ENCODE measurements around the gene ADAM12. TPM values are rescaled to one million over a fixed set of nuclear protein-coding genes. Genes with fewer than 3 reads are reported as not detected.

ADAM12 gene
- total RNA-seq, 1 donor from 2014 or later, result 100 TPM

DNA sequence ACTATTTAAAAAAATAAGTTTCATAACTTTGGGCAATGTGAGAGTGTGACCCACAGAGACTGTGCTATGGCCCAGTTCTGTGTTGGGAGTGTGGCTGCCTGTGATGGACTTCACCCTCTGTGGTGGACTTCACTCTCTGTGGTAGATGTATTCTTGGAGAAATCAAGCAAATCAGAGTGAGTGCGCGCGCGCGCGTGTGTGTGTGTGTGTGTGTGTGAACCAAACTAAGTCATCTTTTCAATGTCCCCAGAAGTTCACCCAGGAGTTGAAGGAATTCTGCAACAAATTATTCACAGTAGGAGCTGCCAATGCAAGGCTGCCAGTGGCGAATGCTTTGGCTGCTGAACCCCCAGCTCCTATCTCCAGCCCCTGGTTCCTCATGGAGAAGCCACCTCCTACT lies 184.5 kb downstream of the ADAM12 start:
- no peak for FAIRE-seq
- H3K4me1 ChIP-seq (ENCODE audit: insufficient read depth, low read length), result peaks cover 37% of the 10 kb centered on the region
- no peak overlapping the region for H3K4me2 ChIP-seq (ENCODE audit: low read length)
- peaks cover 62% of the 10 kb centered on the region for H3K79me2 ChIP-seq (ENCODE audit: insufficient read depth, low read length)
- H3K9me3 ChIP-seq (ENCODE audit: insufficient read depth, low read depth, low read length), result no peaks in the 10 kb centered on the region
- Mint-ChIP-seq H3K27me3 (ENCODE audit: low read depth, unreplicated experiment) (no peaks in the 10 kb centered on the region), H3K4me3 (ENCODE audit: unreplicated experiment) (no peak overlapping the region), H3K9me3 (ENCODE audit: unreplicated experiment) (no peaks in the 10 kb centered on the region), H3K36me3 (ENCODE audit: low read depth, unreplicated experiment) (peaks cover 13% of the 10 kb centered on the region), H3K27ac (ENCODE audit: unreplicated experiment) (no peak overlapping the region), H3K4me1 (ENCODE audit: low read depth, unreplicated experiment) (peaks cover 20% of the 10 kb centered on the region)
- peak overlapping the region; percentile 34 for H3K27ac ChIP-seq (ENCODE audit: low read depth, low read length)
- H3K9ac ChIP-seq (ENCODE audit: low read length), result no peak overlapping the region
- TF ChIP-seq, protein P1, sequence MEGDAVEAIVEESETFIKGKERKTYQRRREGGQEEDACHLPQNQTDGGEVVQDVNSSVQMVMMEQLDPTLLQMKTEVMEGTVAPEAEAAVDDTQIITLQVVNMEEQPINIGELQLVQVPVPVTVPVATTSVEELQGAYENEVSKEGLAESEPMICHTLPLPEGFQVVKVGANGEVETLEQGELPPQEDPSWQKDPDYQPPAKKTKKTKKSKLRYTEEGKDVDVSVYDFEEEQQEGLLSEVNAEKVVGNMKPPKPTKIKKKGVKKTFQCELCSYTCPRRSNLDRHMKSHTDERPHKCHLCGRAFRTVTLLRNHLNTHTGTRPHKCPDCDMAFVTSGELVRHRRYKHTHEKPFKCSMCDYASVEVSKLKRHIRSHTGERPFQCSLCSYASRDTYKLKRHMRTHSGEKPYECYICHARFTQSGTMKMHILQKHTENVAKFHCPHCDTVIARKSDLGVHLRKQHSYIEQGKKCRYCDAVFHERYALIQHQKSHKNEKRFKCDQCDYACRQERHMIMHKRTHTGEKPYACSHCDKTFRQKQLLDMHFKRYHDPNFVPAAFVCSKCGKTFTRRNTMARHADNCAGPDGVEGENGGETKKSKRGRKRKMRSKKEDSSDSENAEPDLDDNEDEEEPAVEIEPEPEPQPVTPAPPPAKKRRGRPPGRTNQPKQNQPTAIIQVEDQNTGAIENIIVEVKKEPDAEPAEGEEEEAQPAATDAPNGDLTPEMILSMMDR (IDR thresholded peaks at IDR 0.05; ENCODE audit: insufficient read depth, low read depth, low read length), result no peak
- no peak for TF ChIP-seq EZH2 (IDR thresholded peaks at IDR 0.05; ENCODE audit: insufficient read depth, low read length)
- peak; percentile 63 for DNase-seq (ENCODE audit: low read depth)
- H3K27me3 ChIP-seq (ENCODE audit: insufficient read depth, low read length), result no peaks in the 10 kb centered on the region
- no peaks in the 10 kb centered on the region for H3K36me3 ChIP-seq (ENCODE audit: insufficient read depth, low read length)
- no peak overlapping the region for H2AFZ ChIP-seq (ENCODE audit: low read depth, low read length)
- H4K20me1 ChIP-seq (ENCODE audit: insufficient read depth, low read length), result no peaks in the 10 kb centered on the region
- no peak overlapping the region for H3K4me3 ChIP-seq (ENCODE audit: insufficient read depth, low read depth, low read length)

DNA sequence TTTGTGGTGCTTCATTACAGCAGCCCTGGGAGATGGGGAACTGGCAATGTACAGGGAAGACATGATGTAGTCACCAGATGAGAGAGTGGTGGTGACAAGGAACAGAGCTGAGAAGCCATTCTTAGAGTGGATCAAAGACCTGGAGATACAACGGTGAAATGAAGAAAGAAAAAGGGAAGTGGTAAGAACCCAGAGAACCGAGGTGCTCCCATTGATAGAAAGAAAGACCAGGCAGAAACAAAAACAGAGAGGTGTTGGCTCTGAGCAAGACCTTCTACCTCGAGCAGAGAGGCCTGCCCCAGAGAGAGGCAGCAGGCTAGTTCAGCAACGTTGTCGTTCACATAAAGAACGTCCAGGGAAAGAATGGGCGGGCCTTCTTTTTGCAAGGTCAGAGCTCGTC lies 186.7 kb downstream of the ADAM12 start:
- H3K9me3 ChIP-seq (ENCODE audit: insufficient read depth, low read depth, low read length), result no peaks in the 10 kb centered on the region
- H3K9me3 Mint-ChIP-seq (ENCODE audit: unreplicated experiment), result no peaks in the 10 kb centered on the region
- peaks cover 19% of the 10 kb centered on the region for H3K36me3 Mint-ChIP-seq (ENCODE audit: low read depth, unreplicated experiment)
- H3K27me3 ChIP-seq (ENCODE audit: insufficient read depth, low read length), result no peaks in the 10 kb centered on the region
- H3K4me3 Mint-ChIP-seq (ENCODE audit: unreplicated experiment), result no peak overlapping the region
- no peak for DNase-seq (ENCODE audit: low read depth)
- H3K4me1 Mint-ChIP-seq (ENCODE audit: low read depth, unreplicated experiment), result peaks cover 24% of the 10 kb centered on the region
- peaks cover 38% of the 10 kb centered on the region for H3K4me1 ChIP-seq (ENCODE audit: insufficient read depth, low read length)
- H3K27ac Mint-ChIP-seq (ENCODE audit: unreplicated experiment), result no peak overlapping the region
- no peak for FAIRE-seq
- no peak overlapping the region for H3K4me2 ChIP-seq (ENCODE audit: low read length)
- H3K79me2 ChIP-seq (ENCODE audit: insufficient read depth, low read length), result peaks cover 66% of the 10 kb centered on the region
- no peaks in the 10 kb centered on the region for H3K36me3 ChIP-seq (ENCODE audit: insufficient read depth, low read length)
- H3K9ac ChIP-seq (ENCODE audit: low read length), result no peak overlapping the region
- no peak overlapping the region for H3K27ac ChIP-seq (ENCODE audit: low read depth, low read length)
- no peak for TF ChIP-seq EZH2 (IDR thresholded peaks at IDR 0.05; ENCODE audit: insufficient read depth, low read length)
- TF ChIP-seq, protein P1 (IDR thresholded peaks at IDR 0.05; ENCODE audit: insufficient read depth, low read depth, low read length), result no peak
- no peaks in the 10 kb centered on the region for H3K27me3 Mint-ChIP-seq (ENCODE audit: low read depth, unreplicated experiment)
- no peak overlapping the region for H3K4me3 ChIP-seq (ENCODE audit: insufficient read depth, low read depth, low read length)
- H2AFZ ChIP-seq (ENCODE audit: low read depth, low read length), result no peak overlapping the region
- no peaks in the 10 kb centered on the region for H4K20me1 ChIP-seq (ENCODE audit: insufficient read depth, low read length)

DNA sequence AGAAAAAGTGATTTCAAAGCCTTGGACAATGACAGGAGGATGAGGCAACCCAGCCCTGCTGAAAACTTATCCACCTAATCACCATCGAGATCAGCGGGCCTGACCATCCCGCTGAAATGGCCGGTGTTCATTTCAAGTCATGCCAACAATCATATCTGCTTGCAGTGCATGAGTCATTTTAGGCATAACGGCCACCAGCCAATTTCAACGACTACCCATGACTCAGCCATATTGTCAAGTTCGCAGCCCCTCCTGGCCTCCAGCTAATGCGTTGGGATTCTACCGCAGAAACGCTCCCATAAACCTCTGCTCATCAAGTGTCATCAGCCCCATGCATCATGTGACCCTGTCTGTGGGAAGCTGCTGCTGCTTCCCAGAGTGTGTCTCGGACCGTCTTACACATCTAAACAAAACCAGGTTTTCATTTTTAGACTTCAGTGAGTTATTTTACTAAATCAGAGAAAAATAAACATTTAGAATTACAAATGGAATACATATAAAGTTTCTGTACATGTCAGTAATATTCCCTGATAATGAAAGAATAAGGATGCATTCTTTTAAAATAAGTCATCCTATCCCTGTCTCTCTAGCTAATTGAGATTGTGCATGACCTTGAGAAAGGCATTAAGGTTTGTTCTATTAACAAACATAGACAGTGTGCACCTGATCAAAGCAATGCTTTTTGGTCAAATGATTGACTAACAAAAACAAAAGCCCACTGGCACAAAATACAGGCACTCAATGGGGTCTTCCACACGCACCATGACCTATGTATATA lies 188.9 kb downstream of the ADAM12 start:
- Histone ChIP-seq H3K36me3 (ENCODE audit: insufficient read depth, low read length) (no peaks in the 10 kb centered on the region), H4K20me1 (ENCODE audit: insufficient read depth, low read length) (no peaks in the 10 kb centered on the region), H3K4me1 (ENCODE audit: insufficient read depth, low read length) (peaks cover 23% of the 10 kb centered on the region), H3K79me2 (ENCODE audit: insufficient read depth, low read length) (peaks cover 61% of the 10 kb centered on the region), H3K4me2 (ENCODE audit: low read length) (peak overlapping the region; percentile 66), H3K4me3 (ENCODE audit: insufficient read depth, low read depth, low read length) (no peak overlapping the region), H3K27ac (ENCODE audit: low read depth, low read length) (peak overlapping the region; percentile 93), H3K9ac (ENCODE audit: low read length) (peak overlapping the region; percentile 68), H3K27me3 (ENCODE audit: insufficient read depth, low read length) (no peaks in the 10 kb centered on the region), H3K9me3 (ENCODE audit: insufficient read depth, low read depth, low read length) (no peaks in the 10 kb centered on the region), H2AFZ (ENCODE audit: low read depth, low read length) (no peak overlapping the region)
- Mint-ChIP-seq H3K9me3 (ENCODE audit: unreplicated experiment) (no peaks in the 10 kb centered on the region), H3K4me3 (ENCODE audit: unreplicated experiment) (no peak overlapping the region), H3K36me3 (ENCODE audit: low read depth, unreplicated experiment) (peaks cover 9% of the 10 kb centered on the region), H3K27ac (ENCODE audit: unreplicated experiment) (peak overlapping the region; percentile 16), H3K4me1 (ENCODE audit: low read depth, unreplicated experiment) (peaks cover 18% of the 10 kb centered on the region), H3K27me3 (ENCODE audit: low read depth, unreplicated experiment) (no peaks in the 10 kb centered on the region)
- TF ChIP-seq, protein P1 (IDR thresholded peaks at IDR 0.05; ENCODE audit: insufficient read depth, low read depth, low read length), result no peak
- no peak for TF ChIP-seq EZH2 (IDR thresholded peaks at IDR 0.05; ENCODE audit: insufficient read depth, low read length)
- FAIRE-seq (peak; percentile 98), DNase-seq (ENCODE audit: low read depth) (peak; percentile 100)

Data from astrocyte (in vitro differentiated cells and primary cell).